Embryonic facial prominence (tissue), 1 donor: ENCODE data around the gene SLC2A13.
"Not testable (repeated sequence)": the region's sequence is repeated elsewhere in the genome, so short reads cannot be mapped to it uniquely, and the experiment has no call there.

Source experiments
- DNase-seq: peaks from one replicate; pipeline ENCODE4 v3.0.0-alpha.2; 2016; ENCODE audit errors: extremely low spot score

The SLC2A13 gene

DNA sequence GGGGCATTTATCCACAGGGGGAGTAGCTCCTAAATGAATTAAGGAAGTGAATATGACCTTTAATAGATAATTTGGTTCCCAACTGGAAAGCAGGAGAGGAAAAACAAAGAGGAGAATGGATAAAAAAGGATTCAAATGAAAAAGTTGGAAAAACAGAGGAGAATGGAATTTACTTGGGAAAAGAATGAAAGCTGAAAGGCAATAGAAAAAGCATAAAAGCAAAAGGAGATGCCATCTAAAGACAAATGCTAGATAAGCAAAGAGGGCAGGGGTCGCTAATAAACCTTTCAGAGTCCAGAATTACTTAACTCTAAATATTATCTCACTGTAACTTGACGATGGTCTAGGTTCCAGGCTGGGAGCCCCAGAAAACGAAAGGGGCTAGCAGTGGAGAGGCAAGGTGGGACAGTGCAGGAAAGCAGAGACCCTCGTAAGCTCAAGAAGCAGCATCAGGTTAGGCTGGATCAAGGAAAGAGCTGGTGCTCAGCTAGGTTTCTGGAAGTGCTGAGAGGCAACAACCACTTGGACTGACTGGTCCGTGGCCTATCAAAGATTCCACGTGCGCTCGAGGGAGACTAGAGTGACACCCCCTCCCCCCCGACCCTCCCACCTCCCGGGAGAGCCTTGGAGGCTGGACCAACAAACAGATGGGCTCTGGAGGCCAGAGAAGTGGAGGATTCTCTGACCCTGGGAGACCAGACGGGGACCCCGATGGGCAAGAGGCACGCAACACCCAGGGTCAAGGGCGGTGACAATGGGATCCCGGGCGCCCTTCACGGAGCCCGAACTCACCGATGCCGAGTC is 1.2 kb downstream of the SLC2A13 start:
- DNase-seq, result no peak

DNA sequence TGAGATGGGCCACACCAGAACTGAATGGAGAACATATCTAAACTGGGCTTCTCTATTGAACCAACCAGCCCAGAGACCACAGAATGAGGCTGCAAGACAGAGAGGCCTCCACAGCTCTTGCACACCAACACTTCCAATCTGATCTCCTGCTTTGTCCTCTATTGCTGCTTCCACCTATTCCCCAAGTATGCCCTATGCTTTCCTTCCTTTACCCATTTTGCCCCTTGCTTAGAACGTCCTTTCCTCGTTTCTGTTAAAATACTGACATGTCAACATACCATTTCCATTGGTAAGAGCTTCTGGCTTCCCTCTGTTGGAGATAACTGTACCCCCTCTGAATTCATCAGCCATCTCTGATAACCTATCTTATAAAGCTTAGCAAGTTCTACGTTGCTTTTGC is 2.8 kb downstream of the SLC2A13 start:
- DNase-seq, result no peak

DNA sequence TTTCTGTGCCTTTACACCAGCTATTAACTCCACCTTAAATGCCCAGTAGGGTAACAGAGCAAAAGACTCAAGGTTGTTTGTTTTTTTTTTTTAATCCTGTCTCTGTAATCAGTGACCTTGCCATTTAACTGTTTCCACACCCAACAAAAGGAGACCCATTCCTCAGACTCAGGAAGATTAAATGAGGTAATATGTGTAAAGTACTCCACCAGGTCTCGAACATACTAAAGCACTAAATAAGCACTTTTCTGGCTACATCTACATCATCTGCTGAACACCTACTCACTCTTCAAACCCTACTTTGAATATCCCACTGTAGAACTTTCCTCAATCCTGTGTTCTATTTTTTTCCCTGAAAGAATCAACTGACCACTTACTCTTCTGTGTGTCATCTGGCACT is 4.1 kb downstream of the SLC2A13 start:
- DNase-seq, result no peak

DNA sequence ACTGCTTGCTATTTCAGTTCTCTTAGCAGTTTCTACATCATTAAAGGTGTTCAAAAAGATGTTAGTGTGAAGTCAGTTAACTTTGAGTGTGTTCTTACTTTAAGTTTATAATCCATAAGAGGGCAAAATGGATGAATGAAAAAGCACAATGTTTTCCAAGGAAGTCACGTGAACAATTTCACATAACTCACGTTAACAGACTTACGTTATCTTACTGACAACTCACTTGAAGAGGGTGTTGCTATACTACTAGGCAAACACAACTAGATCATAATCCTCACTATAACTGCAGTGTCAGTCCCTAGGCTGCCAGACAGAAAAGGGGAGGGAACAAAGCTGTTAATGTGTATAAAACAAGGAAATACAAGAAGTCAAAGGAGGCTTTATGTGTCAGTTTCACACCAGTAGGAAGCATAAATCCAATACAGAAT is 6.4 kb downstream of the SLC2A13 start:
- no peak for DNase-seq

DNA sequence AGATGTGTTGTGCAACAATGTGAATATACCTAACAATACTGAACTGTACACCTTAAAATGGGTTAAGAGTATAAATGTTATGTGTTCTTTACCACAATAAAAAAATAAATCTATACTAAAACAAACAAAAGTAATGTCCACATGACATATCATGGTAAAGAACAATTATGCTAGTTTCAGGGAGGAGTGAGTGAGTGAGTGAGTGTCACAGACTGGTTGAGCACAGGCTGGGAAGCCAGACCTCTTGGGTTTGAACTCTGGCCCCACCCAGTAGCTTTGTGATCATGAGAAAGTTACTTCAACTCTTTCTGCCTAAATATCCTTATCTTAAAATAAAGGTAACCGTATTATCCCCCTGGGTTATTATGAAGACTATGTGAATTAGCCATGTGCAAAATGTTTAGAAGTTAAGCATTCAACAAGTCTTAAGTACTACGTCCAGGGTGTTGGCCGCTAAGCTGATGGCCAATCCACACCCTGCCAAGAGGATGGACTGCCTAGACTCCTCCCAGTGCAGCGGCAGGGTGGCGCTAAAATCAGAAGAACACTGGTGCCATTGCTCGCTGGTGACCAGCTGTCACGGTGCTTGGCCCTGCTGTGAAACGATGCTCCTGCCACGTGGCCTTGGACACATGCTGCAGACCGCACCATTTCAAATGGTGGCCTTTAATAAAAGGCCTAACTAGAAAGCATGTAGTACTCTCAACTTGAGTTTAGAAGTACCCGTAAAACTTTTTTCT is 7.3 kb downstream of the SLC2A13 start:
- DNase-seq, result no peak

DNA sequence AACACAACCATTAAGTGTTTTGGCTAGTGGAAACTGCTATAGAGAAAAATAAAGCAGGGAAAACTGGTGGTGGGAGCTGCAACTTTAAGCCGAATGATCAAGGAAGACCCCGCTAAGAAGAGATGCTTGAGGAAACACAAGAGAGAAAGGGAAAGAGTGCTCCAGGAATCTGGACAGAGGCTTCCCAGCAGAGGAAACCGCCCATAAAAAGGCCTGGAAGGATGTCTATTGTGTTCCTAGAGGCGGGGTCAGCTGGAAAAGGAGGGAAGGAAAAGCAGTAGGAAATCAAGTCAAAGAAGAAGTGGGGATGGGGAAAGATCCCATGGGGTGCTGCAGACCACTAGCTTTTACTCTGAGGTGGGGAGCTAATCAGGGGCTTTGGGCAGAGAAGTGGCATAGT is 12.4 kb downstream of the SLC2A13 start:
- DNase-seq, result no peak

DNA sequence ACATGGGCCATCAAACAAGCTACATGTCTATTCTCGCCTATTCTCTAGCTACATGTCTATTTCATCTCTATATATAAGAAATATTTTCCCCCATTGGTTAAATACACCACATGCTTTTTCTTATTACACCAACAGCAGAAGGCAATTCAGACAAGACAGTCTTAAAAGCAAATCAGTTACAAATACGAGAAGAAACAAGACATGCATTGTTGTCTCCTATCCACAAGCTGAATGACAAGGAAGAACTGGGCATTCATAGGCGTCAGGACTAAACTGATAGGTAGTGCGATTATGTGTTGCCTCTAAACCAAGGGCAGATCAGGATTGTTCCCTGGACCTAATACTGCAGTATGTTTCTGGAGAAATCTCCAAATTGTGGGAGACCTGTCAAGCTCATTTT is 19.4 kb downstream of the SLC2A13 start:
- DNase-seq, result no peak

DNA sequence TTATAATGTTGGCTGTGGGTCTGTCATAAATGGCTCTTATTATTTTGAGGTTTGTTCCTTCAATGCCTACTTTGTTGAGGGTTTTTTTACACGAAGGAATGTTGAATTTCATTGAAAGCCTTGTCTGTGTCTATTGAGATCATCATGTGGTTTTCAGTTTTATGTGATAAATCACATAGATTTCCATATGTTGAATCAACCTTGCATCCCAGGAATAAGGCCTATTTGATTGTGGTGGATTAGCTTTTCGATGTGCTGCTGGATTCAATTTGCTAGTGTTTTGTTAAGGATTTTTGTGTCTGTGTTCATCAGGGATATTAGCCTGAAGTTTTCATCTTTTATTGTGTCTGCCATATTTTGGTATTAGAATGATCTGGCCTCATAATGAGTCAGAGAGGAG is 27.6 kb downstream of the SLC2A13 start:
- no peak for DNase-seq

DNA sequence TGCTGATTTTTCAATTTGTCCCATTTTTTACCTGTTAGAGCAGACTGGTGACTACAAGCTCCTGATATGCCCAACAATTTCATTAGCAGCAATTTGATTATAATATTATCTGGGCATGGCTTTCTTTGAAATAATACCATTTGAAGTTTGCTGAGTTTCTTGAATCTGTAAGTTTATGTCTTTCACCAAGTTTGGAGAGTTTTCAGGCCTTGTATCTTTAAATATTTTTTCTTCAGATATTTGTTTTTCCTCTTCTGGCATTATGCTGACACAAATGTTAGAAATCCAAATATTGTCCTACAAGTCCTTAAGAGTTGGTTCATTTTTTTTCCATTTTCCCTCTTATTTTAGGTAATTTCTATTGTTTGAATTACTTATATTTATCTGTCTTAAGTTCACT is 30.4 kb downstream of the SLC2A13 start:
- DNase-seq, result no peak

DNA sequence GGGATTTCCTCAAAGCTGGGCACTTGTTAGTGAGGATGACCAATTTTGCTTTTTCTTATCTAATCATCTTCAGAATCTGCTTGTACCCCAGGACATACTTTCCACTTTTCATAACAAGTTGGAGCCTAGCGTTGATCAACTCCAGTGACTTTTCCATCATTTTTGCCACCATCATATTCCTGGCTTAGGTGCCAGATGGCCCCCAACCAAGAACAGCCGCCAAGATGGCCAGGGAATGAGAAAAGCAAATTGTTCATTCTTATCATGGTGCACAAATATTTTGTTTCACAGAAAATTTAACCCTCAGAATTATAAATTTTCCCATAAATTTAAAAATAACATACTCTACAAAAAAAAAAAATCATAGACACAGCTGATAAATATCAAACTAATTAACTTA is 37.5 kb downstream of the SLC2A13 start:
- no peak for DNase-seq

DNA sequence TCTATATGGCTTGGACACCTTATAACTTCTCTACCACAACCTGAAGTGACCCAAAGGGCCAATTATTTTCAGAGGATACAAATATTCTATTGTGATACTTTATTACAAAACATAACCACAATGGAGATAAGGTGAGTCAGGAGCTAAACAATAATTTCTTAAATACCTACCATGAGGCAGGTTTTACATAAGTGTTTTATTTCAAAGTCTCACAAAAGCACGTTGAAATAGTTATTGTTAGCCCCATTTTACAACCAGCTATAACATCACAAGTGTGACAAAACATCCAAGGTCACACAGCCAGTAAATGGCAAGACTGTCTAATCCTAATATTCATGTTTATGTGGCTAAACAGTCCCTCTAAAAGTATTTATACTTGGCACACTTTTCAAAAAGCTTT is 40.2 kb downstream of the SLC2A13 start:
- DNase-seq, result no peak

DNA sequence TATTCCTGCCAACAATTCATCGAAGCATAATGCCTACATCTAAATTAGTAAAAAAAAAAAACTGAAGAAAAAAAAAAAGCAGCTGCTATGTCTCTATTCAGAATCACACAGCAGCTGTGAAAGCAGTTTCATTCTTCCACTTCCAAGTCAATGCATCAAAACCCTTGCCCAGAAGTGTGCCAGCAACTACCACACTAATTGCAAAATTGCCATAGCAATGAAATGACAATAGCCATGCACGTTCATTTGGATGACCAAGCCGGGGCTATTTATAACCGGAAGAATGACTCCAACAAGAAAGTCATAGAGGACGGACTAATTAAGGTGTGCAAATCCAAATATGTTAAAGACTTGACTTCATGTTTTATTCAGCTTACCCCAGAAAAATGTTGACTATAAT is 42.5 kb downstream of the SLC2A13 start:
- no peak for DNase-seq

DNA sequence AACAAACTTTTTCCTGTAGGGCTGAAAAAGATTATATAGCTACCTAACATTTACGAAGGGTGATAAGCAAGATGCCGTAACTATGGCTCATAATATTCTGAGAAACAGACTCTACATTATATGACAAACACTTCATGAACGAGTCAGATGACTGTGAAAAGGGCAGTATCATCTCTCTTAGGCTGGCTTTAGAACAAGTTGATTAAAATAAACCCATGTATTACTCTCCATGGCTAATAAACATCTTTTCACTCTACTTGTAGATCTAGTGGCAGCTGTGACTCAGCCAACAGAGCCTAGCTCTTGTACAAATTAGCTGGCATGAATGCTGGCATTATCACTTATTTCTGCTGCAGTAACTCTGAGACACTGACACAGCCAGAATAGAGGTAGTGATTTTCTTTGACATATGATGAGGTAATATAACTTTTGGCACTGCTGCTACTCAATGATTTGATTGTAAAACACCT is 47.1 kb downstream of the SLC2A13 start:
- DNase-seq, result no peak

DNA sequence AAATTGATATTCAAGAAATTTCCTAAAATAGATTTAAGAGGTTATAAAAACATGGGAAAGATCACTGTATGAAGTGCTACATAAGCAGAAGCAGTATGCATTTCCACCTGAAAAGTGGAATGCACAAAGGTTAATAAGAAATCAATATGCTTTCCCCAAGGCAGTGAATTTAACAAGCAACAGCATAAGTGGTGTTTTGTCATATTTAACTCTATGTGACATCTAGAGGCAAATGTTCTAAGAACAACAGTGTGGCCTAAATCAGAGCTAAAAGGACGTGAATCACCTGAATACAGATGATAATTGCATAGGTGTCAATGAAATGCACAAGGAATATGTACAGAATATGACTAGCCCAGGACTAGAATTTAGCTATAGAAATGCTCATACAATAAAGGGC is 49.5 kb downstream of the SLC2A13 start:
- no peak for DNase-seq

DNA sequence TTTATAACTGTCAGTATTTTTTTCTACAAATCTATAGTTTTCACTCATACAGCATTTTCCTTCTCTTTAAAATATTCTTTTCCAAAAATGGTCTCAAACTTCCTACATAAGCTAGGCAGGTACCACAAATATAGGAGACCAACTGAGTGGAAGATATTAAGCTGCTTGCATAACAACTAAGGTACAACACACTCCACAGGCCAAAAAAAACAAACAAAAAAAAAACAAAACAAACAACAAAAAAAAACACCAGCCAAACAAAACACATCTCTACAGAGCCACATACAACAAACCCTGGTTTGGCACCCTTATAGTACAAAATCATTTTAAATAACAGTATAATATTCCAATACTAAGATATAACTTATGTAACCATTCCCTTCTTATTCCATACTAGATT is 50.1 kb downstream of the SLC2A13 start:
- DNase-seq, result no peak

DNA sequence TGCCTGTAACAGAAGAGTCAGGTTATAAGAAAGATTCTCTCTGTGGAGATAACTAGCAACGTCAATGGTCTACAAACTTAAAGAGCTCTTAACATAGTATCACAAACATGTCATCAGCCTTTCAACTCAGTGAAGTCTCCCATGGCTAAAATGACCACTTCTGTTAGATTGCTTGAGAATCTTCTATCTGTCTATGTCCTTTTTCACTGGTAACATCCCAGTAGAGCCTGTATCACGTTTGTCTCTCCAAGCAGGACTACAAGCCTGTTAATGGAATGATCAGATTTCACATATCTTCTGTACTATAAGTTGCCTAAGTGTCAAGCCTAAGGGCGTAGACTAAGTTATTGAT is 50.7 kb downstream of the SLC2A13 start:
- DNase-seq, result no peak

DNA sequence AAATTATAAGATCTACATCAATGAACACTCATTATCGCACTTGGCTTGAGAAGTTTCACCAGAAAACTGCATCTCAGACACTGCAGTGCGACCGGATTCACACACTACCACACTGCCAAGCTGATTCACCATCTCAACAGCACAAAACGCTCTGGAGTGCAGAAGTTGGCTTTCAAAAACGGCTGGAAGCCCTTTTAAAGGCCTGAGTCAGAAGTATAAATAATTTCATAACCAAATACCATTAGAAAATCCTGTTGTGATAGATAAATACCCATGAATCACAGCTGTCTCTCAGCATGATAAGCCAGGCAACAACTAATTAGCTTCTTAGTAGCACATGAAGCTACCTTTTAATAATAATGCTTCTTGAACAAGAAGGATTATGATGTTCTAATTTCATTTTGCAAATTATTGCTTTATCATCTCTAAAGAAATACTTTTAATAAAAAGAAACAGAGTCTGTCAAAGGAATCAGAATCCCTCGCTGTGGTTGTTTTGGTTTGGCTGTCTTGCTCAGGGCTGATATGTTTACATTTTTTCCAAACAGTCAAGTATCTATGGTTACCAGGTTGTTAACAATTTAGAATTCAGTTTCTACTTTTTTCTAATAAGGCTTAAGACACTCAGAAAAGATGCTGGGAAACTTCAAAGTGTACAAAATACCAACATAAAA is 51.2 kb downstream of the SLC2A13 start:
- no peak for DNase-seq

DNA sequence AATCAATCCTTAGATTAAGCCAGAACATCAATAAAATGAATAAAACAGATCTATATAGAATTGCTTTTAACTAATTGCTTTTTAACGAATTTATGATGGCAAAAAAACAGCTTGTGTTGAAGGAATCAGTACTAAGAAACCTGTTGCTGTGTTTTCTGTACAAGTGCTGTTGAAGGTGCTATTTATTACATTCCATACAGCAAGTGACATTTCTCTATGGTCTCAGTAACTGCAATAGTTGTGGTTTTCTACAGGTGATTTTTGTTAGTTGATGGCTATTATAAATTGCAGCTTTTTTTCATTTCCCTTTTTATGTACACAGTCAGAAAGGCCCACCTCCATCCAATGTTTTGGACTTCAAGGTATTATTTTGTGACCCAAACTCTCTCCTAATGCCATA is 56.6 kb downstream of the SLC2A13 start:
- DNase-seq, result no peak

DNA sequence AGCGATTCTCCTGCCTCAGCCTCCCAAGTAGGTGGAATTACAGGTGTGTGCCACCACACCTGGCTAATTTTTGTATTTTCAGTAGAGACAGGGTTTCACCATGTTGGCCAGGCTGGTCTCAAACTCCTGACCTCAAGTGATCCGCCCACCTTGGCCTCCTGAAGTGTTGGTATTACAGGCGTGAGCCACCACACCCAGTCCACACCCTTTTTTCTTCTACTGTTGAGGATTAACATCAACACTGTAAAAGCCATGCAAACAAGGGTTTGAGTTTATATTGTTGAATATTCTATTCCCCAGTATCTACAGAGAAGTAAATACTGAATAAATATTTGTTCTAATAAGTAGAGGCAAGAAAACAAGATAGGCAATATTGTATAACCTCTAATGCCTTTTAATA is 58.9 kb downstream of the SLC2A13 start:
- not testable (repeated sequence) for DNase-seq

DNA sequence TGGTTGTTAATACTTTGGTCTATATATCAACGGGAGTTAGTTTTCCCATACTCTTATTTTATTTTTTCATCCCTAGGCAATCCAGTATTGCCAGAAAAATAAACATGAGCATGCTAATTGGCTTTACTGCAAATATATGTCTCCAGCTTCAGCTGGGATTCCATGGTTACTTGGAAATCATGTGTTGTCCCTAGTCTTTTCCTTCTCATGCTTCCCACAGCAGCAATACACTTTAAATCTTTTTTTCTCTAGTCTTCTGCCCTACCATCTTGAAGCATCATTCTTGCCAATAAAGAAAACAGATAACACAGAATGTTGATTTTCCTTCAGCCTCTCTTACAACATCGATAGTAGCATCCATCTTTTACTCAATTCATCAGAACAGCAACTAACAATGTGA is 60.2 kb downstream of the SLC2A13 start:
- no peak for DNase-seq

DNA sequence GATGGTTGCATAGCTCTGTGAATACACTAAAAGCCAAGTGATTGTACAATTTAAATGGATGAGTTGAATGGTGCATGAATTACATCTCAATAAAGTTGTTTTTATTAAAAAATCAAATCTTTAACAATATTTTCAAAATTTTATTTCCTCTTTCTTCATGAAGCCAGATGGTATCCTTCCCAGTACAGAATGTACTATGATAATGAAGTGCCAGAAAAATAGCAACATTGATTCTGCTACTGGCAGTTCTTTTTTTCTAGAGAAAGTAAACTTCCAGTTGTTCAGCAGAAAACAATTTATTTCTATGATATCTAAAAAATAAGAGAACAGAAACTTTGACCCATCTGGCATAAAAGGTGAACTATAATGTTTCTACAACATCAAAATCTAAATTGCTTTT is 61.5 kb downstream of the SLC2A13 start:
- DNase-seq, result no peak

DNA sequence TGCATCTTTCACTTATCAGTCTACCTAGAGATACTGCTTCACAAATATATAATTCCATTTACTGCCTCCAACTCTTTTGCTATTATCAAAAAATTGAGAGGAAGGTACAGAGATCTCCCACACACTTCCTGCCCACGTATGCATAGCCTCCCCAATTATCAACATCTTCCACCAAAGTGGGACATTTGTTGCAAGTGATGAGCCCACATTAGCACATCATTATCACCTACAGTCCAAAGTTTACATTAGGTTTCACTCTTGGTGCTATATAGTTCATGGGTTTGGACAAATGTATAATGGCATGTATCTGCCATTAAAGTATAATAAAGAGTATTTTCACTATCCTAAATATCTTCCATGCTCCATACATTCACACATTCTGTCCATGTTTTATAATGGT is 66.3 kb downstream of the SLC2A13 start:
- no peak for DNase-seq

DNA sequence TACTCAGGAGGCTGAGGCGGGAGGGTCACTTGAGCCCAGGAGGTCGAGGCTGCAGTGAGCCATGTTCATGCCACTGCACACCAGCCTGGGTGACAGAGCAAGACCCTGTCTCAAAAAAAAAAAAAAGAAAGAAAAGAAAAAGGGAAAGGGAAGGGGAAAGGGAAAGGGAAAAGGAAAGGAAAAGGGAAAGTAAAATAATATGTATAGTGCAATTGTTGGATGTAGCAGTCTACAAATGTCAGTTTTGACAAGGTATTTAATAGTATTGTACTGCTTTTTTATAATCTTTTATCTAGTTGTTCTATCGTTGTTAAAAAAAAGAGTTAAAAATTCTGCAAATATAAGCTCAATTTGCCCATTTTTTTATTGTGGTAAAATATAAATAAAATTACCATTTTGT is 67.3 kb downstream of the SLC2A13 start:
- no peak for DNase-seq
